ENCODE measurements around the gene PKN2.

The PKN2 gene

DNA sequence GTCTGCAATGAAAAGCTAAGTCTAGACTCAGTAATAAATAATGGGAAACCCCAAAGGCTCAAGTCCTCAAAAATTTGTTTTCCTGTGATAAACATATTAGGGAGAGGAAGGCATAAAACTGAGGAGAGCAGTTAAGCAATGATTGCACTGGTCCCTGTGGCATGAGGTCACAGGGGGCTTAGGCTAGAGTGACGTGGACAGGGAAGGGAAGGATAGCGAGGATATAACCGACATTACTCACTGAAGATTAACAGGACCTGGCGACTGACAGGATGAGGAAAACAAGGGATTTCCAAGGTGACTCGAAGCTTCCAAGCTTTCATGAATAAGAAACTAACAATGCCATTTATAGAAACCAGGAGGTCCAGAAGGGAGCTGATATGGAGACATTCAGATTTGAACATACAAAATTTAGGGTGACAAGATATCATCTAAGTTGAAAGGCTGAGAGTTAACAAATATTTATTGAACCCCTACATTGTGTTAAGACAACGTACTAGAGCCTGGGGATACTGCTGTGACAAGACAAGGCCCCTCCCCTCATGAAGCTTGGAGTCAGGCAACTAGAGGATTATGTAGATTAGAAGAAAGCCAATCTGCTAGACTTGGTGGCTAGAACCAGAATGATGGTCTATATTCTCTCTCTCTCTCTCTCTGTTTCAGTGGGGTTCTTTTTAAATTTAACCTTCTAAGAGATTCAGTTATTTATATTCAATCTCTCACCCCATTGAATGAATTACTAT lies 33.2 kb upstream of the PKN2 start:
- no peaks in the 10 kb centered on the region for H3K4me1 ChIP-seq (ENCODE audit: low read length)
- H3K4me2 ChIP-seq (ENCODE audit: low read depth, low read length): no peak overlapping the region
- H3K27me3 ChIP-seq (replicated peaks; ENCODE audit: insufficient read depth, low read length): no peaks in the 10 kb centered on the region
- no peaks in the 10 kb centered on the region for H3K9me2 ChIP-seq (replicated peaks; ENCODE audit: insufficient read depth, low read length)
- no peaks in the 10 kb centered on the region for H3F3A ChIP-seq (ENCODE audit: insufficient read depth, low read length)
- H2AFZ ChIP-seq (ENCODE audit: low read length): no peak overlapping the region
- no peaks in the 10 kb centered on the region for H4K20me1 ChIP-seq (ENCODE audit: insufficient read depth, low read length)
- no peaks in the 10 kb centered on the region for H3K9me3 ChIP-seq (replicated peaks; ENCODE audit: insufficient read depth, low read length)
- no peaks in the 10 kb centered on the region for H3K36me3 ChIP-seq (replicated peaks; ENCODE audit: insufficient read depth, low read length)
- TF ChIP-seq, protein P1, sequence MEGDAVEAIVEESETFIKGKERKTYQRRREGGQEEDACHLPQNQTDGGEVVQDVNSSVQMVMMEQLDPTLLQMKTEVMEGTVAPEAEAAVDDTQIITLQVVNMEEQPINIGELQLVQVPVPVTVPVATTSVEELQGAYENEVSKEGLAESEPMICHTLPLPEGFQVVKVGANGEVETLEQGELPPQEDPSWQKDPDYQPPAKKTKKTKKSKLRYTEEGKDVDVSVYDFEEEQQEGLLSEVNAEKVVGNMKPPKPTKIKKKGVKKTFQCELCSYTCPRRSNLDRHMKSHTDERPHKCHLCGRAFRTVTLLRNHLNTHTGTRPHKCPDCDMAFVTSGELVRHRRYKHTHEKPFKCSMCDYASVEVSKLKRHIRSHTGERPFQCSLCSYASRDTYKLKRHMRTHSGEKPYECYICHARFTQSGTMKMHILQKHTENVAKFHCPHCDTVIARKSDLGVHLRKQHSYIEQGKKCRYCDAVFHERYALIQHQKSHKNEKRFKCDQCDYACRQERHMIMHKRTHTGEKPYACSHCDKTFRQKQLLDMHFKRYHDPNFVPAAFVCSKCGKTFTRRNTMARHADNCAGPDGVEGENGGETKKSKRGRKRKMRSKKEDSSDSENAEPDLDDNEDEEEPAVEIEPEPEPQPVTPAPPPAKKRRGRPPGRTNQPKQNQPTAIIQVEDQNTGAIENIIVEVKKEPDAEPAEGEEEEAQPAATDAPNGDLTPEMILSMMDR (IDR thresholded peaks at IDR 0.05; ENCODE audit: low read length): no peak
- no peak for TF ChIP-seq EZH2 (optimal IDR thresholded peaks at IDR 0.05; ENCODE audit: low read depth, low read length)
- TF ChIP-seq EZH2phosphoT487 (IDR thresholded peaks at IDR 0.05; ENCODE audit: low read length): no peak
- no peak overlapping the region; the same call in 1 of the 2 replicates for H3K27ac ChIP-seq (ENCODE audit: low read length)
- H3K9ac ChIP-seq (ENCODE audit: low read length): no peak overlapping the region
- H3K79me2 ChIP-seq (ENCODE audit: low read length): no peaks in the 10 kb centered on the region
- no peak for DNase-seq
- H3K4me3 ChIP-seq (ENCODE audit: low read length): no peak overlapping the region

DNA sequence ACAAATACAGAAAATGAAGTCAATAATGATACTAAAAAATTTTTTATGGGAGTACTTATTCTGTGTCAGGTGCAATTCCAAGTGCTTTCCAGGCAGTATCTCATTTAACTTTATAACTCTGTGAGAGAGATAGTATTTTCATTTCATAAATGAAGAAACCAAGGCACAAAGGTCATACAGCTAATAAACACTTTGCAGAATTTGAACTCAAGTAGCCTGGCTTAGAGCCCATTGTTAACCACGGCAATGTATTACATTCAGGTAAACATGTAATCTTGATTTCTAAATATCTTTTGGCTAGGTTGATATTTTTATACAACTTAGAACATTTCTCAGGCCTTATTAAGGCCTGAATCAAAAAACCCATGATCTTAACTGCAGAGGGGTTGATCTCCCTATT lies 28.9 kb upstream of the PKN2 start:
- H3K4me2 ChIP-seq (ENCODE audit: low read depth, low read length): no peak overlapping the region
- H3K4me1 ChIP-seq (ENCODE audit: low read length): no peaks in the 10 kb centered on the region
- H3K79me2 ChIP-seq (ENCODE audit: low read length): no peaks in the 10 kb centered on the region
- H3K36me3 ChIP-seq (replicated peaks; ENCODE audit: insufficient read depth, low read length): no peaks in the 10 kb centered on the region
- no peaks in the 10 kb centered on the region for H3K27me3 ChIP-seq (replicated peaks; ENCODE audit: insufficient read depth, low read length)
- no peaks in the 10 kb centered on the region for H3K9me2 ChIP-seq (replicated peaks; ENCODE audit: insufficient read depth, low read length)
- H3F3A ChIP-seq (ENCODE audit: insufficient read depth, low read length): no peaks in the 10 kb centered on the region
- TF ChIP-seq EZH2phosphoT487 (IDR thresholded peaks at IDR 0.05; ENCODE audit: low read length): no peak
- no peak for DNase-seq
- H3K9me3 ChIP-seq (replicated peaks; ENCODE audit: insufficient read depth, low read length): no peaks in the 10 kb centered on the region
- H3K9ac ChIP-seq (ENCODE audit: low read length): no peak overlapping the region
- H2AFZ ChIP-seq (ENCODE audit: low read length): no peak overlapping the region
- no peak overlapping the region for H3K4me3 ChIP-seq (ENCODE audit: low read length)
- H4K20me1 ChIP-seq (ENCODE audit: insufficient read depth, low read length): no peaks in the 10 kb centered on the region
- H3K27ac ChIP-seq (ENCODE audit: low read length): no peak overlapping the region

DNA sequence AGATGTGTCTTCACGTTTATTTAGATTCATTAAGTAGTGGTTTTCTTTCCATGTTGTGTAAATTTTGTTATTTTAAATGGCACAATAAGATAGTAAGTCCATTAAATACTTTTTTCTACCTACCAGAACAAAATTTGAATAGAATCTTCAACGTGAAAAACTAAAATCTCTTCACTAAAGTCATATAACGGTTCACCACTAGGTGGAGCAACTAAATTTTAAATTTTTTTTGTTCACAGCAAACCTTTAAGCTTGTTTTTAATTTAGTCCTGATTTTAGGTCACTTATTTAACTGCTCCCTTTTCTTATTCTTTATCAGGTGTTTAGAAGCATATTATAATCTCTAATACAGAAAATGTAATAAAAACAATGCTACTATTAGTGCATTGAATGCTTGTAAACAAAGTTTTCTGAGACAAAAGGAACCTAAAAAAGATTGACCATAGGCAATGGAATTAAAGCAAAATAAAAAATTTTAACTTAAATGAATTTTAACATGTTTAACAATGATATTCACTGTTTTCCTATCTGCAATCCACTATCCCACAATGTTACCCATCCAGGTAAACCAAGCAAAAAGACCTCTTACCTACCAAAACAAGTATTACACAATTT lies 28.3 kb upstream of the PKN2 start:
- H3K4me3 ChIP-seq (ENCODE audit: low read length): no peak overlapping the region
- H3F3A ChIP-seq (ENCODE audit: insufficient read depth, low read length): no peaks in the 10 kb centered on the region
- no peaks in the 10 kb centered on the region for H3K9me2 ChIP-seq (replicated peaks; ENCODE audit: insufficient read depth, low read length)
- no peaks in the 10 kb centered on the region for H3K79me2 ChIP-seq (ENCODE audit: low read length)
- no peaks in the 10 kb centered on the region for H3K27me3 ChIP-seq (replicated peaks; ENCODE audit: insufficient read depth, low read length)
- no peak overlapping the region for H3K4me2 ChIP-seq (ENCODE audit: low read depth, low read length)
- H3K4me1 ChIP-seq (ENCODE audit: low read length): peaks cover 5% of the 10 kb centered on the region; the same call in 1 of the 2 replicates
- no peaks in the 10 kb centered on the region for H4K20me1 ChIP-seq (ENCODE audit: insufficient read depth, low read length)
- H2AFZ ChIP-seq (ENCODE audit: low read length): no peak overlapping the region
- DNase-seq: peak; percentile 37
- no peaks in the 10 kb centered on the region for H3K9me3 ChIP-seq (replicated peaks; ENCODE audit: insufficient read depth, low read length)
- no peak overlapping the region for H3K9ac ChIP-seq (ENCODE audit: low read length)
- no peak overlapping the region for H3K27ac ChIP-seq (ENCODE audit: low read length)
- TF ChIP-seq, protein P1 (IDR thresholded peaks at IDR 0.05; ENCODE audit: low read length): peak; percentile 56
- no peak for TF ChIP-seq EZH2 (optimal IDR thresholded peaks at IDR 0.05; ENCODE audit: low read depth, low read length)
- H3K36me3 ChIP-seq (replicated peaks; ENCODE audit: insufficient read depth, low read length): no peaks in the 10 kb centered on the region

DNA sequence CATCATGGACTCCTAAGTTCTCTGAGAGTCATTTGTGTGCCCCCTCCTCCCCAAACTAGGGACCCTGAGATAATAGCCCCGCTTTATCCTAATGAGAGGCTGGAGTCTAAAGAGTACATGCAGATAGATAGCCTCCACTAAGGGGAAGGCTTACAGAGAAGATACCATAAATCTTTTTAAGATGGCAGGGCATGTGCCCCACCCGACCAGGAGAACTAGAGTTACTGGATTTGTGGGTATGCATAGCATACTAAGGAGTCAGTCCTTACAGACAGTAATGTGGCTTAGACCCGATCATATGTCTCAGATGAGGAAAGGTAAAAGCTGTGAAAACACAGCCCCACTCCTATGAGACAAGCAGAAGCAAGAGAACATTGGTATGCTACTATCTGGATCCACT lies 25.7 kb upstream of the PKN2 start:
- Histone ChIP-seq H3K4me3 (ENCODE audit: low read length) (no peak overlapping the region), H3F3A (ENCODE audit: insufficient read depth, low read length) (no peaks in the 10 kb centered on the region), H3K27me3 (replicated peaks; ENCODE audit: insufficient read depth, low read length) (no peaks in the 10 kb centered on the region), H3K9ac (ENCODE audit: low read length) (no peak overlapping the region), H3K9me3 (replicated peaks; ENCODE audit: insufficient read depth, low read length) (no peaks in the 10 kb centered on the region), H3K9me2 (replicated peaks; ENCODE audit: insufficient read depth, low read length) (no peaks in the 10 kb centered on the region), H3K4me2 (ENCODE audit: low read depth, low read length) (no peak overlapping the region), H4K20me1 (ENCODE audit: insufficient read depth, low read length) (no peaks in the 10 kb centered on the region), H3K36me3 (replicated peaks; ENCODE audit: insufficient read depth, low read length) (no peaks in the 10 kb centered on the region), H2AFZ (ENCODE audit: low read length) (no peak overlapping the region), H3K4me1 (ENCODE audit: low read length) (peaks cover 5% of the 10 kb centered on the region; the same call in 1 of the 2 replicates), H3K27ac (ENCODE audit: low read length) (no peak overlapping the region), H3K79me2 (ENCODE audit: low read length) (no peaks in the 10 kb centered on the region)
- no peak for DNase-seq
- TF ChIP-seq EZH2phosphoT487 (IDR thresholded peaks at IDR 0.05; ENCODE audit: low read length) (no peak), EZH2 (optimal IDR thresholded peaks at IDR 0.05; ENCODE audit: low read depth, low read length) (no peak)
- TF ChIP-seq, protein P1 (IDR thresholded peaks at IDR 0.05; ENCODE audit: low read length): no peak
